ENCODE results near the gene LRRC8C.

LRRC8C gene

DNA sequence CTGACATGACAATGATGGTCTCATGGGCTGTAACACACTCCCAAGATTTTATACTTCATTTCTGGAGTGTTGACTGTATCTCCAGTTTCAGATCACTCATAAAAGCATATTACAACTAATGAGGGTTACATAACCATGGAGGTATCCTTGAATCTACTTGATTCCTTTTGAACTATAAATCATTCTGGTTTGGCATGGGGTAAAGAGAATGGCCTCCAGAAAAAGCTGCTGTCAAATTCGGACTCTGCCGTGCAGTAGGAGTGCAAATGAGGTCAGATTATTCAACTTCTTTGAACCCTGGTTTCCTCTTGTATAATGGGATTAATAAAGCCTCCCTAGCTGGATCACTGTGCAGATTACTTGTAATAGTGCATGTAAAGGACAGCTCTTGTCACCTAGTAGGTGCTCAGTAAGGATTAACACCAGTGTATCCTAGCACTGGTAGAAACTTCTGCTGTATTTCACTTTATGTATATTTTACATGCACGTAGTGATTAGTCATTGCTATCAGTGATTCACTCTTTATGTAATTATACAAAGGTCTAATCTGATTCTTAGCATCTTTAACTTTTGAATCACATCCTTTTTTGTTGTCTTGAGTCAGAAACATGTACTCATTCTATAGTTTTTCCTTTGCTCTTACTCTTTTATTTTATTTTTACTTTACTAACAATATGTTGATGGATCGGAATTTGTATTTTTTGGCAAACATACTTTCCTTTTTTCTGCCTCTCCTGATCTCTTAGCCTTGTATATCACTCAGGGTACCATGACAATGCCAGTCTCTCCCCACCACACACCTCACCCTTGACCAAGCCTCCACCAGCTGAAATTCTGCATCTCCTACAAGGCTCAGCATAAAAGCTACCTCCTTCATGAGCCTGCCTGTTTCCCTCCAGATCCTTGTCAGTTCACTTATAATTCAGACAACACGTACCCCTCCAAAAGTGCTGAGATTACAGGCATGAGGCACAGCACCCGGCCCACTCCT lies 3.2 kb downstream of the LRRC8C start:
- DNase-seq, result no peak

DNA sequence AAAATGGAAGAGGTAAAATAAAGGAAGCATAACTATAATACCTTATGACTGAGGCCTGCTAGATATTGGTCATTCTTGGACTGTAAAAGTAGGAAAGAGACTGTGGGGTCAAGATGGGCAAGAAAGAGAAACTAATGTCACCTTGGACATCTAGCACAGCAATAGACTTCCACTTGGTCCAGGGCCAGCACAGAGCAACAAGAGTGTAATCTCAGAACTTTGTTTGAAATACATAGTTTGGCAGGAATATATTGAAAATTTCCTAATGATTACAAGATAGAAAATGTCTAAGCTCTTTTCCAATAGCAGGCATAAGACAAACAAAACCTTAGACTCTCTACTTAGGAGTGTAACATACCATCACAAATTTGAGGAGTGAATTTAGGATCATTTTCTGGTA lies 4.6 kb downstream of the LRRC8C start:
- no peak for DNase-seq

DNA sequence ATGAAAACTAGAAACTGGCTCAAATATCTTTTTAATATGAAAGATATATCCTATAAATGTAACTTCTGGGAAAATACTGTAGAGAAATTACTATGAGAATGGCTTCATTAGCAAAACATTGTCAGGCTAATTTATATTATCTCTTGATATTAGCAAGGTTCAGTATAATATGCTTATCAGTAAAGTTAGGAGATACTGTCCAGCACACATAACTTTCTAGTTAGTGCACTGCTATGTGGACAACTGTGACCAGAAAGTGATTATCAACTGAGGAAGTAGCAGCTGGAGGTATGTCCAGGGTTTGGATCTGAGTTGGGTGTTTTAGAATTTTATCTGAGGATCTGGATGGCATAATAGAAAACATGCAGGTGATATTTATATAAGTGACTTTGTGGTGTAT lies 7.5 kb downstream of the LRRC8C start:
- DNase-seq, result no peak

DNA sequence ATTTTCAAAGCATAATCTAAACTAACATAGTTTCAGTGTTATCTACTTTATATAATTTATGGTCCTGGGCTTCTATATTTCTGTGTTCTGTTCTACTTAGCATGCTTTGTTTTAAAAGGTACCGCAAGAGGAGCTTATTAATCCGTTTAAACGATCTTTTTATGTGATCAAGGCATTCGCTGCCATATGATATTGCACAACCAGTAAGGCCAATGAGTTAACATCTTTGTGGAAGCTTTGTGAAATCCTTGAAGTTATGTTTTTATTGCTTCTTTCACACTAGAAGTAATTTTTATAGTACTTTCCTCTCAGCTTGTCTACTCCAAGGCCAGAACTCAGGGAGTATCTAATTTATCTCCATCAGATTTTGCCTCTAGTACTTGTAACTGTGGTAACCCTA lies 8.9 kb downstream of the LRRC8C start:
- no peak for DNase-seq

DNA sequence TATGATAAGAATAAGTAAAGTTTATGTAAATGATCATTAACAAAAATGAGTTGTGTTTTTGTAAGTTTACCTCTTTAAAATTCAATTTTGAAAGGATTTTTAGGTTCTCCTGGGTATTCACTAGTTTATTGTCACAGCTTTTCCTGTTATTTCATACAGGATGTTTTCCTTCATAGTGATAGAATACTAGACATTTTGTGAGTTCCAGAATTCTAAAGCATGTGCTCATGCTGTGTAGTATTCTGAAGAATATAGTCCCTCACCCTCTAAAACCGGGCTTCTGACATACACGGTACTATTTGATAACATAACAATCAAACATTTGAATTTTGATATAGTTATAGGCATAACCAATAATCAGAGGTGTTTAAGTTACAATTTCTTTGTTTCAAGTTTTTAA lies 10.7 kb downstream of the LRRC8C start:
- DNase-seq, result no peak

DNA sequence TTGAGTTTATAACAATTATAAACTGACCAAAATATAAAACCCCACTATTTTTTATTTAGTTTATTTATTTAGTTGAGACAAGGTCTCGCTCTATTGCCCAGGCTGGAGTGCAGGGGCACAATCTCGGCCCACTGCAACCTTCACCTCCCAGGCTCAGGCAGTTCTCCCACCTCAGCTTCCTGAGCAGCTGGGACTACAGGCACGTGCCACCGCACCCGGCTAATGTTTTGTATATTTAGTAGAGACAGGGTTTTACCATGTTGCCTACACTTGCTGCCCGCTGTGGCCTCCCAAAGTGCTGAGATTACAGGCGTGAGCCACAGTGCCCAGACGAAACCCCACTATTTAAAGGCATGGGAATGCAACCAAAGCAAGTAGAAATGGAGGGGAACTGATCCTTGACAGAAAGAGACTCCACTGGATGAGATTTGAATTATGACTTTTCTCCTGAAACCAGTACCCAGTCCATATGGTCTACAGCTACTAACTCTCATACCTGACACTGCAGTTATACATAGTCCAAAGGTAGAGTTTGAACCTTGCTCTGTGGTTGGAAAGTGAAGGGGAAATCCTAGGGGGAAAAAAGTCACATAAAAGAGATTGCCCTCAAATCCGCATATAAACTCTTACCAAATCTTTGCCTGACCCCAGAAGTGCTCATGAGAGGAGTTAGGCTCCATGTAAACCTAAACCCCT lies 11.3 kb downstream of the LRRC8C start:
- no peak for DNase-seq

DNA sequence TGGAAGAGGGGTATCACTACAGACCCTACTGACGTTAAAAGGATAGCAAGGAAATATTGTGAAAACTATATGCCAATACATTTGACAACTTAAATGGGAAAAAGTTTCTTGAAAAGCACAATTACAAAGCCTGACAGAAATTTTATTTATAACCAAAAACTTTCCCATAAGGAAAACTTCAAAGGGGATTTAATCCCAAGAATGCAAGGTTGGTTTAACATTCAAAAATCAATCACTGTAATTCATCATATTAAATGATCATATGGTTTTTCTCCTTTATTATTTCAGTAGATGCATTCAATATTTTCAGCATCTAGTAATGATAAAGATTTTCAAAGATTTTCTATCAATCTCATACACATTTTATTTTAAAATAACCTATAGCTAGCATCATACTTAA lies 13.3 kb downstream of the LRRC8C start:
- no peak for DNase-seq

DNA sequence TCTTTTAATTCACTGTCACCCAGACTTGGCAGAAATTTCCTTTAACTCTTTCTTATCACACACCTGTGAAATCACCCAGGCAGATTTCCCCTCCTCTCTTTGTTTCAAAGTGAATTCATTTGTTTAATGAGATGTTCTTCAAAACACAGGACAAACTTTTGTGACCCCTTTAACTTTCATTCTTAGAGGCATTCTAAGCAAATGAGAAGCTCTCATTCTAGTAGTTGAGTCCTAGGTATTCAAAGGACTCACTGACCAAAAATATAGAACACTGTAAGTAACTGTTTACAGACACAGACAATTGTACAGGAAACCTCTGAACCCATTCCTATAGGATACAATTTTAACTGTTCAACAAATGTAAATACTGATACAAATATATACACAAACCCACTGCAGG lies 16.9 kb downstream of the LRRC8C start:
- no peak for DNase-seq

DNA sequence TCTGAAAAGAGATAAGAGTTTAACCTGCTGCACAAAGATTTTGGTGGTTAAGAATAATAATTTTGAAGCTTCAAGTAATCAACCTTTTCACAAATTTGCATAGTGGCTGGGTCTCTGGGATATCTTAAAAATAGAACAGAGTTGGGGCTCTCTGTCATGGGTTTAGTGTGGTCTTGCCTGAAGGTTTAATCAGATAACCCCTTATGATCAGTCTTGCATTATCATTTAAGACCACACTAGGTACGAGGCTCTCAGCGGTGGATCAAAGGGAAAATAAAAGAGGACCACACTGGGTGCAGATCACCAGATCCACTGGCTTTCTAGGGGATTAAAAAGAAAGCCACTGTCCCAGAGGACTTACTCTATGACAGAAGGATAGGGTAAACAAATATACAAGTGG lies 19.5 kb downstream of the LRRC8C start:
- DNase-seq, result no peak

DNA sequence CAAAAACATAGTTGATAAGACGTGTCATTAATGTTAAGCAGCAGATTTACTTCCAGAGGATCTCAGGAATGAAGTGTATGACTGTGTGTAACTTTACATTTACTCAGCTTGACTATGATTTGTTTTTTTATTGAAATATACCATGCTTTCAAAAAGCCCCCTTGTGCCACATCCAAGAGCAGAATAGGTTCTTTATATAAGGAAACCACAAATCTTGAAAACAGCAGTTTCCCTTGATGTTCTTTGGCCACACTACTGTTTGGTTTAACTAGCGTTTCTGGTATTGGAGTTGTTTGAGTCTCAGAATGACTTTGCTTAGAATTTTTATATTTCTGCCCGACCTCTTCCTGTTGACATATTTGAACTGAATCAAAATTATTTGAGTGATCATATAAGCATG lies 25.0 kb downstream of the LRRC8C start:
- no peak for DNase-seq

DNA sequence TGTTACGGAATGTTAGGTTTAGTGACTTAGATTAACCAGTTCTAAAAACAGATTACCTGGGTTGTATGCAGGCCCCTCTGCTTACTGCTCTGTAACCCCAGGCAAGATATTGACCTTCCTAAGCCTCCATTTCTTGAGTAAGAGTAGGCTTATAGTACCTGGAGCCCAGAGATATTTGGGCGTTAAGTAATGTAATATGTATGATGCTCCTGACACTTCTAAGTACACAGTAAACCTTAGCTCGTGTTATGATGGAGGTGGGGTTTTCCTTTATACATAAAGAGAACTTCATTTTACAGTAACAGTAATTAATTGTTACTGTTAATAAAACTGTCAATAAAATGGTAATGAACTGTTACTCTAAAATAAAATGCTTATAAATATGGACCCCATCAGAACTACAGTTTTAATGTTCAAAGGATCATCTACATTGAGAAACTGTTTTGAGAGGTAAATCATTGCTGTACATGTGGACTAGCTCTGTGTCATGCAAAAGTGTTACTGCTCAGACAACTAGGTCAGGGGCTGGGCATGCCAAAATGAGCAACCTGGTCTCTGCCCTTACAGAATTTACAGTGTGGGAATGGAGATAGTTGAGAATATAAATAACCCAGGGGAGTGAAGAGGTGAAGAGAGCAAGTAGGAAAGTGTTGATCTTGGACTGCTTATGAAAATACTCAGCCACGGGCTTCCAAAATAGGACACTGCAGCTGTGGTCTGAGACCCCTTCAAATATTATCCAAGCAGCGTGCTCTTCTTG lies 26.6 kb downstream of the LRRC8C start:
- DNase-seq, result peak; percentile 16

DNA sequence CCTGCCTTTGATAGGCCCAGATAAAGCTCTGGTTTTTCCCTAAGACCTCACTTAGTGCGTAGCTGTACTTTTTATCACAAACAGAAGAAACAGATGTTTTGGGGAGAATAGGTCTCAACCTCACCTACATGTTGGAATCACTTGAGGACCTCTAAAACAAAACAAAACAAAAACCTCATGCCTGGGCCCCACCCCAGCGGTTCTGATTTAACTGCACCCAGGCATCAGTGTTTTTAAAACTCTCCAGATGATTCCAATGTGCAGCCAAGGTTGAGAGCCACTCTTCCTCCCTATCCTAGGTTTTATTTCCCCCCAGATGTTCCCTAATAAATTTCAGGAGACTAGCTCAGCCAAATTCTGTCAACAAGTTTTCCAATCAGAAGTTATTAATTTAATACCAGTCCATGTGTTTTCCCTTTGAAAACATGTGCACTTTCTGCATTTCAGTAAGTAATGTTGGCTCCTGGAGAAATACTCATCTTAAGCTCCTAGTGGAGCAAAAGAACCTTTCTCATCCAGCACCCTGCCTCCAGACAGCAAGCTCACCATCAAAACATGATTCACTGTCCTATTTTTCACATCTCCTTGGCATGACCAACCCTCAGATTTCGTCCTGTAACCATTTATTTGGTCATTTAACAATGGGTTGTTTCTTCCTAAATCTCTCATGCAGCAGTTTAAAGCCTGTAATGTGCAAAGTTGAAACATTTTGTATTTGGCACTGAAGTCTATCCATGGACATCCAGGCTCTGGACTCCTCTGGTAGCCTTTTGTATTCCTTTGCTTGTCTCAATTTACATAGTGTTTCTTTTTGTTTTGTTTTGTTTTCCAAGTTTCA lies 27.5 kb downstream of the LRRC8C start:
- DNase-seq, result peak; percentile 40

DNA sequence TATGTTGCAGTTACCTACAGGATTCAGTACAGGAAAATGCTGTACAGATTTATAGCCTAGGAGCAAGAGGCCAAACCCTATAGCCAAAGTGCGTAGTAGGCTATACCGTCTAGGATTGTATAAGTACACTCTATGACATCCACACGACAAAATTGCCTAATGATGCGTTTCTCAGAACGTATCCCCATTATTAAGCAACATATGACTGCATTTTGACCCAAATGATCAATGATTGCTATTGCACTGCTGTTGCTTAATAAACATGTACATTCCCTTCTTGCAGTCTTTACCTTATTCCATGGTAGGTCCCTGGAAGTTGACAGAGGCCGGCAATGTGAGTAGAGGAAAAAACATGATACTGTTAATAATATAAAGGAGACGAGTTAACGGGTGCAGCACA lies 33.0 kb downstream of the LRRC8C start:
- DNase-seq, result no peak

DNA sequence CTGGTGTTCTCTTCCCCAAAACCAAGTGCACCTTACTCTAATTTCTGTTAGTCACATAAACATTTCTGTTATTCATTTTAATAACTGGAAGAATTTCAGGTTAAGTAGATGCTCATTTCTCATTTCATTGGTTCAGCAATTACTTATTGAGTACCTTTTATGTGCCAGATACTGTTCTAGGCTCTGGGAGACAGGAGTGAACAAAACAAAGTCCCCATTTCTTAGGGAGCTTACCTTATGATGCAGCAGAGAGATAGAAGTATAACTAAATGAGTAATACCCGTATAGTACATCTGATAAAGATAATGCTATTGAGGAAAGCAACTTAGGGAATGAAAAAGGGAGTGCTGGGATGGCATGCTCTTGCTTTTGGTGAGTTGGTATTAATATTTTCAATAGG lies 33.7 kb downstream of the LRRC8C start:
- no peak for DNase-seq

DNA sequence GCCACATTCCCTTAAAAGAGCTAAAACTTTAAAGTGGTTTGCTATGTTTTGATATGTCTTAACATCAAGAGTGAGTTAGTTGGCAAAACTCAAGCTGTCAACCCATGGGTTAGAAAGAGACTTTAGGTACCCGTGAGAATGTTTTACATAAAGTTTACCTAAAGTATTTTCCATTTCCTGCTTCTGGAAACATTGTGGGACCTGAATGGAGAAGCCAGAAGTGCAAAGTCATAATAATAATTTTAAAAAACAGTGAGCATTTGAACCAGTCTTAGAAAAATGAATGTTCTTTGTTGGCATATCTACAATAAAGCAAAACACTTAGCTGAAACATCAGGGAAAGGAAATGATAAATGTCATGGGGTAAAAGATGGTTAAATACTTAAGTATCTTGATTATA lies 34.8 kb downstream of the LRRC8C start:
- DNase-seq, result no peak

DNA sequence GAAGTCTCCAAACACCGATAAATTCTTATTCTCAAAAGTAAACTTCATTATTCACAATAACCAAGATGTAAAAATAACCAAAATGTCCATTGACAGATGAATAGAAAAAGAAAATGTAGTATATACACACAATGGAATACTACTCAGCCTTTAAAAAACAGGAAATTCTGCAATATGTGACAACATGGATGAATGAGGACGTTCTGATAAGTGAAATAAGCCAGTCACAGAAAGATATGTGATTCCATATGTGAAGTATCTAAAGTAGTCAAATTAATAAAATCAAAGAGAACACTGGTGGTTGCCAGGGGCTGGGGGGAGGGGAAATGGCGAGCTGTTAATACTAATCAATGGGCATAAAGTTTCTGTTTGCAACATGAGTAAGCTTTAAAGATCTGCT lies 36.0 kb downstream of the LRRC8C start:
- no peak for DNase-seq

DNA sequence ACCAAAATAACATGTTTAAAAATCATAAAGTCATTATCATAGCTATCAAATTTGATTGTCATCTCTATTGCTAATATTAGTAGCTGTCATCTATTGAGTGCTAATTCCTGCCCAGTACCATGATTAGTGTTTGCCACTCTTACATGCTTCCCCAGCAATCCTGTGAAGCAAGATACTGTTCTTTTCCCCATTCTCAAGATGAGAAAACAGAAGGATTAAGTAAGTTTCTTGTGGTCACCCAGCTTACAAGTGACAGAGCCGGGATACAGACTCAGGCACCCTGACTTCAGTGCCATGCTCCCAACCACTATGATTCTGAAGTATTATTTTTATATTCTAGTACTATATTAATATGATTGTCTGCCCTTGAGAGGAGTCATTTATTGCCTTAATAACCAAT lies 36.5 kb downstream of the LRRC8C start:
- no peak for DNase-seq

DNA sequence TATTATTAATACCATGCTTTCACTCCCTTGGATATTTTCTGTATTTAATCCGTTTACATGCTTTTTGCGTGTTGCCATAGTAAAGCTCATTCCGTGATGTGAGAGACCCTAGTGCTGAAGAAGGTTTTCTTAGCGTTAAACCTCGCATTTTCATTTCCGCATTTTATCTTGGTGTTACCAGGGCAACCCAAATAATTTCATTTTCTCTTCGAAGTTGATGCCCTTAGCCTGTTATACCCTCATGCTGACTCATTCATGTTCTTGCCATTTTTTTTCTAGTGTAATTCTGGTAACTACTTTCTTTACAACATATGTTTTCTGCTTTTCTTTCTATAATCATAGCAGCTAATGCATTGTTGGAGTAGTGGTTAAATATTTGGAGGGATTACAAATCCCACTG lies 37.2 kb downstream of the LRRC8C start:
- no peak for DNase-seq

DNA sequence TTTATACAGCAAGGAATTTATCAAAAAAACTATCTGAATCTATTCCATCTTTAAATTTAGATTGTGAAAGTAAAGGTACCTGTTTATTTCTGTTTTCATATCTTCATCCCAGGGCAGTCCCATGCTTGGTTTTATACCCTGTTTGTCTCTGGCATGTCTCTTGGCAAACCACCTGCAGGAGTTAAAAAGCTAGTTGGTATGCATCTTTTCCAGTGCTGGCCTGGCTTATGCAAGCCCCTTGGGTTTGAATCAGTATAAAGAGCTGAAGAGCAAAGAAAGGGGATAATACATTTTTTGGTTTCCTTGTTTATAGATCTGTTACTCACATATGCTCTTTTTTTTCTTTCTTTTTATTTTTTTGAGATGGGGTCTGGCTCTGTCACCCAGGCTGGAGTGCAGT lies 37.8 kb downstream of the LRRC8C start:
- no peak for DNase-seq

DNA sequence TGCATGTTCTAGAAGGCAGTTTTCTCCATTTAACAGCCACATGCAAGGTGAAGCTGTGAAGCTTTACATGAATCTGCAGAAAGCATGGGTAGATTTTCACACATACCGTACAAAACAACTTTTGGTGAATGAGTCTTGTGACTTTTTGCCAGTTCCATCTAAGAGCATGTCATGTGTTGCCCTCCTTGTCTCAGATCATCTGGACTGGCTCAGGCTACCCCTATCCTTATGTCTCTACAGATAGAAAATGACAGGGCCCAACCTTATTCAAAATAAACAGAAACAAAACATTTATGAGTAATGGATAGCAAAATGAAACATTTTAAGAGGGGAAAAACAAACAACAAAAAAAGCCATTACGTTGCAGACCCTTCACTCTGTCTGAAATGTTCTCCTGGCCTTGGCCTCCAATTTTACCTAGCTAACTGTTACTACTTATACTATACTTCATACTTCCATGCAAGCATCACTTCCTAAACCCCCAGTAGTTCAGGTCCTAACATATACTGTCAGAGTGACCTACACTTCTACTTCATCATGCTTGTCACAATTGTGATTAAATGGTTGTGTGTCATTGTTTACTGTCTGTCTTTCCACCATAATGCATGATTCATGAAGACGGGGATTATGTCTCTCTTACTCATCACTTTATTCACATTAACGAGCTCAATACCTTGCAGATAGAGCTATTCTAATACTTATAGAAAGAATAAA lies 39.0 kb downstream of the LRRC8C start:
- DNase-seq, result no peak

DNA sequence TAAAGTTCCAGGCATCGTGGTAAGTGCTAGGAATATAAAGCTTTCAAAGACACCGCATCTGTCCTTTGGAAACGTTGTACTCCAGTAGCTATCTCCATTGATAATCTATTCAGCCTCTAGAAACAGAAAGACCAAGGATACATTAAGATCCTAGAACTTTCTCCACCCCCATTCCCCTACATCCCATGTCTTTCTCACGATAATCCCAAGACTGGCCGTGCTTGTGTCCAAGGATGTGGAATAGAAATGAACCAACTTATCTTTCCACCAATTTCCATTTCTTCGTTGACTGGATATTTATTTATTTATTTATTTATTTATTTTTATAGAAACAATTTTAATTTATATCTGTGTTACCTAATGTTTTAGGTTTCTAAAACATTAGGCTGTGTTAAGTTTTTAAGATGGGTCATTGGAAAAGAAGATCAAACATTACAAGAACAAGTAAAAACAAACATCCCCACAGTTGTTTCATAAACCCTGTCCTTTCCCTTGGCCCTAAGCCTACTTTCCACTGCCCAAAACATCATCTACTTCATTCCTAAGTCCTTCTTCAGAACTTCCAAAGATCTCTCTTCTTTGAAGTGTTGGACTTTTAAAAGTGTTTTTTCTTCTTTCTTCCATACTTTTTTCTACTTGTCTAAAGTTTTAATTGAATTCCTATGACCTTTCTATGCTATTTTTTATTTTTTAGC lies 39.7 kb downstream of the LRRC8C start:
- DNase-seq, result no peak

Measured in right hindlimb (tissue), 1 donor.